GDM1 (cell line): ENCODE data around the gene BDNF.
"Not testable (repeated sequence)": the region's sequence is repeated elsewhere in the genome, so short reads cannot be mapped to it uniquely, and the experiment has no call there.

ENCODE experiments used
- DNase-seq: peaks from one replicate; lab custom pipeline; 2025; lab: John Stamatoyannopoulos, UW

BDNF gene

DNA sequence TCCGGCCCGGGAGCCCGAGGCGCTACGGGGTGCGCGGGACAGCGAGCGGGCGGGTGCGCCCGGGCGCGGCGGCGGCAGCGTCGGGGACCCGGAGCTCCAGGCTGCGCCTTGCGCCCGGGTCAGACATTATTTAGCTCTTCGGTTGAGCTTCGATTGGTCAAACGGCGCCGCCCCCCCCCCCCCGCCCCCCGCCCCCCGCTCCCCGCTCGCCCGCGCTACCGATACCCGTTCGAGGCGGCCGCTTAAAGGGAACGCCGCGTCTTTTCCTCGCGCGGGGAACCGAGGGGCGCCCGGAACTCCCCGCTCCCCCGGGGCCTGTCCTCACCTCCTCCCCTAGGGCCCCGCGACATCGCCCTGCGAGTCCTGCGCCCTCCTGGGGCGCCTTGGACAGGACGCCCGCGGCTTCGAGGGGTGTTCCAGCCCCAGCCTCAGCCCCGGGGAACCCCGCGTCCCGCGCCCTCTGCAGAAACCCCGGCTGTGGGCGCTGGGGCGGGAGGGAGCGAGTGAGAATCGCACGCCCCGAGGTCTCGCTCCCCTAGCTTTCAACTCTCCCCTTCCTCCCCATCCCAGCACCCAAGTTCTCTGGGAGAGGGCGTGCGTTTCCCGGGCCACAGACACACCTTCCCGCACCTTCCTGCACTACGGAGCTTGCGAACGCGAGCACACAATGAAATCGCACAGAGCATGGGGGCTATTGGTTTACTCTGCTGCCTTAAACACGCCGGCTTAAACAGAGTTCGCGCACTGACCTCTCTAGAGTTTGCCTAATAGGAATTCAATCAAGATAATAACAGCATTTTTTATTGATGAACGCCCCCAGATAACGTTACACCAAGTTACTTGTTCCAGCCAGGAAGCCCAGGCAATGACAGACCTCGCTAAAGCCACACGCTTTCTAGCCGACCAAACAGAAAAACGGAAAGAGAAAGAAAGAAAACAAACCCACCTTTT, at the start of gene BDNF:
Gene BDNF, minus strand, starts transcription at position 105 of the 951 bp plus-strand sequence. CDS start 41,891 bp downstream, outside the sequence.
- DNase-seq = no peak

DNA sequence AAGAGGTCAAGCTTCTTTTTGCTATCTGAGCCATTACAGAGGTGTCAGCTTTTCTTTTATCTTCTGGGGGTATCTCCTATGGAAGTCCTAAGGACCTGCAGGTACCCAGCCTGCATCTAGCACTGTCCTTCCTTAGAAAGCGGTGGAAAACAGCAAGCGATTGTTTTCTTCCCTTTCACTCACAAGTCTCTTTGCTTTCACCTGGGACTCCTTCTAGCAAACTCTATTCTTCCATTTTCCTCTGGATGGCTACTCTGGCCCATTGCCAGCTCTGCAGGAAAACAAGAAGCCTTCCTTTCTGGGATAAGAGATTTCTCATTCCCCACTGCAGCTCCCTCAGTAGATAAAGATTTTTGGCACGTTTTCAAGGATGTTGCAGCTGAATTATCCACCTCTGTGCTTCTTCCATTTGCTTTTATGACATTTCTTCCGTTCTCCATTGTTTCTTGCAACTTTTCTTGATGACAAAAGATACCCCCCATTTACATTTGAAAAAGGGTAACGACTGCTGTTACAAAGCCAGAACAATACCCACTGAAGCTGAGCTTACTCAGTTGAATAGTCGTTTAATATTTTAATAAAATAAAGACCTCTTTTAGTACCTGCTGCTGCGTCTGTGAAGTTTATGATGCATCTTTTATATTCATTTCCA, 40.2 kb upstream of the BDNF start:
- no peak for DNase-seq

DNA sequence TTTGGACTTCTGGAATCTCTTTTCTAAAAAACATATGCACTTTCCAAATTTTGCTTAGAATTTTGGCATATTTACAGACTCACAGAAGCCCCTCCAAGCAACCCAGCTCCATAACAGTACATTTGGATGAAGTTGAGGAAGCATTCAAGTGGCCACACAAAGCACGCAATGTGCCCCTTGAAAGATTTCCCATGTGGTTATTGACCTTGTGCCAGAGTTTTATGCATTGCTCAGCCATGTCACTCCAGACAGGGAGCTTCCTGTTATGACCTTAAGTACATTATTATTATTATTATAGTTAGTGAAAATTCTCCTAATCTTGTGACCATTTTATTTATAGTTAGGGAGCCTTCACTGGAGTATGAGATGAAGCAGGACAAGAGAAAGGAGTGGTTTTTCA, 35.0 kb upstream of the BDNF start:
- no peak for DNase-seq

DNA sequence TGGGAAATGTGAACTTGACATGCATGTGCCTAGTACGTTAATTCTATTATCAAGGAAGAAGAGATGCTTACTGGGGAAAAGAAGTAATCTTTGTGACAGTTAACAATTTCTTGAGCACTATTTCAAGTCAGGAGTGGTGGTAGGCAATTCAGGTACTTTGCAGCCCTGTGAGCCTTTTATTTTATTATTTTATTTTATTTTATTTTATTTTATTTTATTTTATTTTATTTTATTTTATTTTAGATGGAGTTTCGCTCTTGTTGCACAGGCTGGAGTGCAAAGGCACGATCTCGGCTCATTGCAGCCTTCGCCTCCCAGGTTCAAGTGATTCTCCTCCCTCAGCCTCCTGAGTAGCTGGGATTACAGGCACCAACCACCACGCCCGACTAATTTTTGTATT, 31.5 kb upstream of the BDNF start:
- not testable (repeated sequence) for DNase-seq

DNA sequence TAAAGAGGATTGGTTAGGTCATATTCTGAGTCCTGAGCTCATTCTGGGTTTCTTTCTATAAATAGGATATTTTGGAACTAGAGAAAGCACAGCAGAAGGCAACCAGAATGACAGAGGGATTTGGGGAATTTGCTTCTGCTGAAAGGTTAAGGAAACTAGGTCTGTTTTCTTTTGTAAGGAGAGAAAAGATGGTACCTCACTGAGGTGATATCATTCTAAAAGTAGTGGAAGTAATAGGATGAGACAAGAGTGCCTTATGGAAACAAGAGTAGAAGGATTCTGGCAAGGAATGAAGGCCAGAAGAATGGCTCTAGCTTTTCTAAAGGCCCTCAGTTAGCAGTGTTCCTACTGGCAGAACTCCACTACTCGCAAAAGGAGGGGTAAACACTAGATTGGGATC, 26.7 kb upstream of the BDNF start:
- no peak for DNase-seq

DNA sequence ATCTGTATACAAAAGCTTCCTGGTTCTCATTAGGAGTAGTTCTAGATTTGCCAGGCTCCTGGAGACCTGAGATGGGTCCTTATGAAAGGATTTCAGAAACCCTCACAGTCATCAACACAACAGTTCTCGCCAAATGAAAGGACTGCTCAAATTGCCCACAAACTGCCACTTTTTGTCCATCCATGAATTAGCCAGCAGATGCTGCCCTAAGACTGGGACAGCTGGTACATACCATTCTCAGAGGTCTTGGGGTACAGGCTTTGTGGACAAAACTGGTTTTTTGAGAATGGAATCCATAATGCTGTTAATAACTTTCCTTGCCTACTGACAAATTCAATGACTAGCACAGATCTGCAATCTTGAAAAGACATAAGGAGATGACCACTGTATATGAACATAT, 23.4 kb upstream of the BDNF start:
- DNase-seq = no peak

DNA sequence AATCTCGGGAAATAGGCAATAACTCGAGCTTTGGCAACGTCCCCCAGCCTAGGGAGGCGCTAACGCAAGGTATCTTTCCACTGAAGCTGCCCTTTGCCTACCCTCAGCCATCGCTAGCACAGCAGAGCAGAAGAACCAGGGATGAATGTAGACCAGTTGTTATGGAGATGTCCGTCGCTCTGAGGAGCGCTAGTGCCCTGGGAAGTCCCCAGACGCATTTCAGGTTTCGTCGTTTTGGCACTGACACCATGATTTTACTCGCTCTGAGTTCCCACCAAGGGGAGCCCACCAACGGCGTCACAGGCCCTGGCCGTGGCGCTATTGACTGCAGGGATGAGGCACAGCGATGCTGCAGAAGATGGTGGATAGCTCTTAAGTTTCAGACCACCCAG, 22.7 kb upstream of the BDNF start:
- DNase-seq = no peak

DNA sequence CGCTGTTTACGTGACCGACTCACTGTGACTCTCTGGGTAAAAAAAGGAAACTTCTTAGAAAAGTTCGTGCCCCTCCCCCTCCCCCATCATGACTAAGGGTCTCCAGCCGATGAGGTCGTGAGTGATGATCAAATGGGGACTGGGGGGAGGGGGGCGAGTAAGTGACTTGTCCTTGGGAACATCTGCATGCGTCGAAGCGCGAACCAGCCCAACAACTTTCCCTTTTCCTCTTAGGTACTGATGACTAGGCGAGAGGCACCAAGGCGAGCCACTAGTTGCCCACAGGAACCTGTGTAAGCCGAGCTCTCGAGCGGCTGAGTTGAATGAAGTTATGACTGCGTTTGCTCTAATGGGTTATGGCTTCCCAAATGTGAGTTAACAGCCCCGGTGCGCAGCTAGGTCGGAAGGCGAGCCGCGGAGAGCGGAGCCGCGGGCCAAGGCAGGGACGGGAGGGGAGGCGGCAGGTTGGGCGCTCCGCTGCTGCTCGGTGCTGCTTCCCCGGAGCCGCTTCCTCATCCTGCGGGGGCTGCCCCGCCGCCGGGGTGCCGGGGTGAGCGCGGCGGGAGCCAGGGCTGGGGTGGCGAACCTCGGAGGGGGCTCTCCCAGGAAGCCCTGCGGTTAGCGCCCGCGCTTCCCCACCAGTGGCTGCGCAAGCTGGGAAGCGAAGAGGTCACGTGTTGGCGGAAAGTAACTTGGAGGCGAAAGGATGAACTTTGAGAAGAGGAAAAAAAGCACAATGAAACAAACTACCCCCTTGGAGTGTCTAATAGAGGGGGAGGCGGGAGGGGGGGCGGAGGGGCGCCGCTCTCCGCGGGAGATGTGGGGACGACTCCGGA, 22.1 kb upstream of the BDNF start:
- no peak for DNase-seq

DNA sequence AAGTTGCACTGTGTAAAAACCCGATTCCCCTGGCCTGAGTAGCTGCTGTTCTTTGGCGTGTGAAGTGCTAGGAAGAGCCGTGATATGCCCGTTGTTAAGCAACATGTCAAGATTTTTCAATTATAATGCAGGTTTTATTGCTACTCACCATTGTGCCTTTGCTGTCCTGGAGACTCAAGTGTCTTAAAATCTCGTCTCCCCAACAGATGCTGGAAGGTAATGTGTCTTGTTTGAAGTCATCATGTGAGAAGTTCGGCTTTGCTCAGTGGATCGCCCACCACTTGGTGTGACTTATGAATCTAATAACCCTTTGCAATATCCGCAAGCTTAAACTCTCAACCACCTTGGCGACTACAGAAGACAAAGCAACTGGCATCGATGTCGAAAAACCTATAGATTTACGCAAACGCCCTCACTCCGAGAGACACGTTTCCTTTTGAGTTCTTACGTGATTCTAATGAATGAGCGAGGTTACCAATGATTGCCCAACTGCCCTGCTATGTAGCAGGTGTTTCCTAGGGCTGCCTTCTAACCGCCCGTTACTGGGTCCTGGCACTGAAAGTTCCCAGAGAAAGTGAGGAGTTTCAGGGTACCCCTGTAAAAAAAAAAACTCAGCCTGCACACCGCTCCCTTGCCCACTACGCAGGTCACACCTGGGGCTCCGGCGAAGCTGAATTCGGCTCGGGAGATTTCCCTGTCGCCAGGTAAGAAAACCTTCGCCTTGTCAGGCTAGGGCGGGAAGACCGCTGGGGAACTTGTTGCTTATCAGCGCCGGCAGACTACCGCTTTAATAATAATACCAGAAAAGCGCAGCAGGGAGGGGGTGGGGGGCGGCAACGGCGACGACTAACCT, 21.2 kb upstream of the BDNF start:
- DNase-seq = no peak

DNA sequence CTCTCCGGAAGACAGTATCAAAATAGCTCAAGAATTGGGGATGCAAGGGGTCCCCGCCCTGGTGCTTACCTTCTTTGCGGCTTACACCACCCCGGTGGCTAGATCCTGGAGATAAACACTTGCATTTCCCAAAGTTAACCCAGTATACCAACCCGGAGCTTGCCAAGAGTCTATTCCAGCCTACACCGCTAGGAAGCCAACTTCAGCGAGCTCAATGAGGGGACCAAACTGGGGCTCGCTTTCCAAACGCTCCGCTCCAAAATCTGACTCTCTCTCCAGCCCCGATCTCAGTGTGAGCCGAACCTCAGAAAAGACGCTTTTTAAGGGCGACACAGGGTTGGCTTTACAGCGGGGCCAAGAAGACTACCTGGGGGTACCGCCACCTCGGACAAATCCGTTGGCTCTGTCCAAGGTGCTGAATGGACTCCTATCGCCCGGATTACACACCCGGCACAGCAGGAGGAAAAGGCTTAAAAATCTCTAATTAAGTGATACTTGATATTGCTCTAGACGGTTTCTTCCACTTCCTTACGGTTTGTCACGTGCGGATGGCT, 20.1 kb upstream of the BDNF start:
- DNase-seq = no peak

DNA sequence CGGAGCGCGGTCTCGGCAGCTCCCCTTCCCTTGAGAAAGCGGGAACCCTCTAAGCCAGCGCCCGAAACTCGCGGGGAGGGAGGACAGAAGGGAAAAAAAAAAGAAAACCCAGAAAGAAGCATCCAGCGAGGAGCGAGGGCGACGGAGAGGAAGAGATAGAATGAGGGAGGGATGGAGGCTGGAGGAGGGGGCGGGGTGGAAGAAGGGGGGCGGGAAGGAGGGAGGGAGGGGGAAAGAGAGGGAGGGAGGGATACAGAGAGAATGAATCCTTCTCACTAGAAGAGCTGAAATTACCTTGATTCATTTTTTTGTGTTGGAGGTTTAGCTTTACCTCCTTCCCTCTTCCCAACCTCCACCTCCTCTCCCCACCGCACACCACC, 19.3 kb upstream of the BDNF start:
- no peak for DNase-seq

DNA sequence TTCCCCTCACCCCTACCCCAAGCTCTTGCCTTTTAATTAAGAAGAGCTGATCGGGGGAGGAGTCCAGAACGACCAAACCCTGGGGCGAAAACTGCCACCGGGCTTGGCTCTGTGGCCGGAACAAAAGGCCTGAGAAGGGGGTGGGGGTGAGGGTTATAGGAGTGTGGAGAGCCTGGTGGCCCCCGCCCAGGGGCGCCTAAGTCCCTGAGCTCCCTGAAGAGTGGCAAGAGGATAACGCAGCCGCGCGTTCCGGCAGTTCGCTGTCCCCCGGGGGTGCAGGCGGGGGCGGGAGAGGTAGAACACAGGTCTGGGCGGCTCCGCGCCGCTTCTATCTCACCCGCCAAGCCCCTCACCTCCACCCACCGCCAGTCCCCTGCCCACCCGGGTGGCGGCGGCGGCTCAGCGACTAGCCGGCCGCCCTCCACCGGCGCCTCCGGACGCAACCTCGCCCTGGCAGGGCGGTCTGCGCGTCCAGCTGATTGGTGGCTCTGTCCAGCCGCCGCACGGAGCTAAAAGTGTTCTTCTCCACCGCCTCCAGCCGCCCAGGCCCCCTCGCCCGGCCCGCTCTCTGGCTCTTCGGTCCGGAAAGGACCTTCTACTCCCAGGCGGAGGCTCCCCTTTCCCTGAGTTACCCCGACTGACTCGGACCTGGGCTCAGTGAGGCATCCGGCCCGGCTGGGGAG, 18.7 kb upstream of the BDNF start:
- no peak for DNase-seq

DNA sequence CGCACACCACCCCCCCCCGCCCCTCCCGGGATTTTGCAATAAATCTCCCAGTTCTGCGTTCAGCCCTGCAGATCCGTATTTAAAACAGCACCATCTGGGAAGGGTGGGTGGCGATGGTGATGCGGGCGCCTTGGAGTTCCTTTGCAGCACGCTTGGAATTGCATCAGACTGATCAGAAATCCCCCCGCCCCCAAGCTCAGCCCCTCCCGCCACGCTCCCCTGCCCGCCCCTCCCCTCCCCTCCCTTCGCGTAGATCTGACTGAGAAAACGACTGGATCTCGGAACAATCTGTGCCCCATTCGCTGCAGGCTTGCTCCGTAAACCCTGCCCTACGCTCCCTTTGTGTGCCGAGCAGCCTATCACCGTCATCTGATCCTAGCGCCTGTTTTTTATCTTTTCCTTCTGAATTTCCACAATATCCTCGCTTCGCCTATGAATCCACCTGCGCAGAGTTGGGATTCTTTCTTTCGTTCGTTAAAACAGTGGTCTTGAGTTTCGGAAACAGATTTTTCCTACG, 18.1 kb upstream of the BDNF start:
- DNase-seq = no peak

DNA sequence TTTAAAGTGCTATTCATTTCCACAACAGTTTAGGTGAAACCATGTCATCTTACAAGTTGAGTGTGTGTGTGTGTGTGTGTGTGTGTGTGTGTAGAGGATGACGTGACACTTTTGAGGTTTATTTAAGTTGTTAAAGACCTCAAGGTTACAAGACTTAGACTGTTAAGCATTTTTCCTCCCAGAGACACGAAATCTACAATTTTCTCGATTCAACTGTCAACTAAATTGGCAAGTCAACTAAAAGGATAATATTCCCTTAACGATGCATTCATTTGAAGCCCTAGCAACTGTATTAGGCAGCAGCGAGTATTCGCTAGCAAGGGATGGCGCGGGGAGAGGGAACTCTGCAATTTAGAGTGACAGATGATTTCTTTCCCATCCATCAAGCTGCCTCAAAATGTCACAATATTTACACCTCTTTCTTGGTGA, 17.6 kb upstream of the BDNF start:
- no peak for DNase-seq

DNA sequence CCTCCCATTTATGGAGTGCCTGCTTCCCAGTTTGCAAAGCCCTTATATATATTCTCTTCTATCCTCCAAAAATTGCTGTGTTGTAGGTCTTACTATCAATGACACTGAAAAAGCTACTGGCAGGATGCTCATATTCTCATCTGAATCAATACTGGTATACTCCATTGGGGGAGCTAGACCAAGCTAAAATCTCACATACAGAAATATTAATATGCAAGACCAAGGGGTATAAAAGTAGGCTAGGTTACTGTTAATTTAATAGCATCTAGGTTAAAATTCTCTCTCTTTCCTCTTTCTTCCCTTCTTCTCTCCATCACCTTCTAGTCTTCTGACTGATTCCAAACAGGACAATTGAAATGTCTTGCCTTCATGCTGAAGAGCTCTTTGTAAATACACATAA, 17.1 kb upstream of the BDNF start:
- no peak for DNase-seq

DNA sequence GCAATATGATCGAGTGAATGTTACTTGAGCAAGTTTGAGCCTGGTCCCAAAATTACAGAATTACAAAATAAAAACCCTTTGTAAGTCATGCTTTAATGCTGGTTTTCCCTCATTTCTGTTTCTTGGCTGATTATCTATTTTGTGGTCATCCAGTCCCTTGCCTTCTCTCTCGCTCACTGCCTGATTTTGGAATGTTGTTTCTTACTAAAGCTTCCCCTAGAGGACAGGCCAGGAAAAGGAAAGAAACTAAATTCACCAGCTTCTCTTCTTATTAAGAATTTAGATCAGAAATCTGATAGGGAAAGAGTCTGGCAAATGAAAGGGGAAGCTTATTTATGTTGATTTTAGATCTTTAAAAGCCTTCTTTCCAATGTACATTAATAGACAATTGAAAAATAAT, 16.6 kb upstream of the BDNF start:
- no peak for DNase-seq

DNA sequence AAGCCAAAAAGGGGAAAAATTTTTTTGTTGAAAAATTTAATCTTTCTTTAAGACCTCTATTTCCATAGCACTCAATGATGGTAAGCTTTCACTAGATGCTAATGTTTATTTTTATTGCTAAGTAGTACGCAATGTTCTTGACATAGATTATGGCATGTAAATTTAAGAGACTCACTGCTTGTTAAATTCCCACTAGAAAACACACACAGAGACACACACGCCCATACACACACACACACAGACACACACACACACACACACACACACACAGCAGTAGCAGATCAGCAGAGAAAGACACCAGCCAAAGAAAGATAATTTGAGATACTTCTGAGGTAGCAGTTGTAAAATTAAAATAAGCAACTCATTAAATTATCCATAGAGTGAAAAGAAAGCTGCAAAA, 16.0 kb upstream of the BDNF start:
- DNase-seq = no peak

DNA sequence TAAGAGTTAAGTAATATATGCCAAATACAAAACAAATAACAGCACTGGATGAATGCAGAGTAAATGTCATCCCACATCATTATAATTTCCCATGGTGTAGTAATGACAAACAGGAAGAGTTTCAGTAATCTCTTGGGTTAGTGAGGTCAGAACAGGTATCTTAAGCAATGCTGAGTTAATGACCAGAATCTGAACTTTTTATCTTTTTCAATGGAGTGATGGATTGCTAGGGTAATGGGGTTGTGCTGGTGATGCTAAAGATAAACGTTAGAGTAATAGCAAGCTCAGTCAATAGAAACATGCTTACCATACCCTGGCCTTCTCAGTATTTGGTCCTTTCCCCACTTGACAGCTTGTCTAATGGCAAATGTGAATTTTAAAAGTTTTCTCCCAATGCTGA, 11.5 kb upstream of the BDNF start:
- no peak for DNase-seq

DNA sequence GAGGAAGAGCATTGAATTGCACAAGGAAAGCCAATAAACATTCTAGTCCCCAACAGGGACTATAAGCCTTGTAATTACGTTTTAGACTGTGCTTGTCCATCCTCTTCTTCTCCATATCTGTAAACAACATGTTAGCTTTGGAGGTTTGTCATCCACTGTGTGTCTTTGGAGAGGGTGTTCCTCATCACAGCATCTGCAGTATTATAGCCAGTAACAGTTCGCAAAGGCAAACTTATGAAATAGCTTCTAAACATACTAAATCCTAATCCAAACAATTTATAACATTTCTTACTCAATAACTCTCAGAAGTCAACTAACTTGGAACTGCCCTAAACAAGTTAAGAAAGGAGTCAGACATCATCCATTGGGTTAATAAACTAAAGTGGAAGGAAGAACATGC, 10.3 kb upstream of the BDNF start:
- no peak for DNase-seq

DNA sequence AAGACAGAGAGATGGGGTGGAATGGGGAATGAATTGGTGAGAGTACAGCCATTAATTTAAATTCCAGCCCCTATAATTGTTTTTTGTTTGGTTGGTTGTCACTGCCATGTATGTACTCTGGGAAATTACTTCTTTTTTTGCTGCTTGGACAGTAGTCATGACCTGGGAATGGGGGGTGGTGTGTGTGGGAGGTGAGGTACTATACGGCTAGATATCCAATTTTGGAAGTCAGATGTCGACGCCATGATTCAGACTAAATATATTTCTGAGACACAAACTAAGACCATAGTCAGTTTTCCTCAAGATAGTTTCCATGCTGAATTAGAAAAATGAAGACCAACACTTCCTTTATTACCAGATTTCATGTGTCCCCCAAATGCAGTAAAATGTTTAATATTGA, 7.4 kb upstream of the BDNF start:
- no peak for DNase-seq
